GM18517 (cell line): ENCODE measurements around the gene IL17RD.

Source experiments
- ATAC-seq: cut with Tn5 transposase; IDR thresholded peaks from one replicate; pipeline ENCODE4 v1.9.1; 2021; ENCODE audit warnings: mild to moderate bottlenecking, moderate library complexity; ENCODE audit not compliant: unreplicated experiment

Gene IL17RD

DNA sequence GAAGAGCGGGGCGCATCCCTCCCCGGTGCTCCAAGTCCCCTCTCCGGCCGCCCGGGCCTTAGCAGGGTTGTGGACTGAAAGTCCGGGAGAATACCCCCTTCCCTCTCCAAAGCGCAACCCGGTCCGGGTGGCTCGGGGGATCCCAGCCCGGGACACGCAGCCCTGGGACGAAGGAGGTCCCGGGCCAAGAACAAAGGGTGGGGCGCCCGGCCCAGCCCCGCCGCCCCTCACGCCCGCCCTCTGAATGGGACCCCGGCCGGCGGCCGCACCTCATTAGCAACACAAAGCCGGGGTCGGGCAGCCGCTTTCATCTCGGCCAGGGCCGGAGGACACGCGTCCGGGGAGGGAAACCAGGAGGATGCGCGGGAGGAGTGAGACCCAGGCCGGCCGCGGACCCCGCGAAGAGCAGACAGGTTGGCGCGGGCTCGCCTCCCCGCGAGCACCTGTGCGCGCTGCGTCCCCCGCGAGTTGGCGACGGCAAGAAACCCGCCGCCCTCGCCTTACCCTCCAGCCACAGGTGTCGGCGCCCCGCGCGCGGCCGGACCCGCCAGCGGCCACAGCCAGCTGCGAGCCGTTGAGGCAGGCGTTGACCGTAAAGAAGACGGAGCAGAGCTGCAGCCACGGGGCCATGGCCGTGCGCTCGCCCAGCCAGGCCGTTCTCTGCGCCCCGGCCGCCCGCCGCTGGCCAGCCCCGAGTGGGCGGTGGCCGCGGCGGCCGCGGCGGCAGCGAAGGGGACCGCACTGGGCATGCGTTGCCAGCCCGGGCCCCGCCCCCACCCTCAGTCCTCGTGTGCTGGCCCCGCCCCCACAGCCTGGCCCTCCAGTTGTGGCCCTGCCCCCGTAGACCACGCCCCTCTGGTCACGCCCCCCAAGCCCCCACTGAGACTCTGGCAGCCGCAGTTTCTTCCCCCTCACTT, at the start of gene IL17RD:
TSS of gene IL17RD (minus strand) at position 697 of the 917 bp plus-strand sequence. CDS start at position 630, 67 bp downstream.
- no peak for ATAC-seq

DNA sequence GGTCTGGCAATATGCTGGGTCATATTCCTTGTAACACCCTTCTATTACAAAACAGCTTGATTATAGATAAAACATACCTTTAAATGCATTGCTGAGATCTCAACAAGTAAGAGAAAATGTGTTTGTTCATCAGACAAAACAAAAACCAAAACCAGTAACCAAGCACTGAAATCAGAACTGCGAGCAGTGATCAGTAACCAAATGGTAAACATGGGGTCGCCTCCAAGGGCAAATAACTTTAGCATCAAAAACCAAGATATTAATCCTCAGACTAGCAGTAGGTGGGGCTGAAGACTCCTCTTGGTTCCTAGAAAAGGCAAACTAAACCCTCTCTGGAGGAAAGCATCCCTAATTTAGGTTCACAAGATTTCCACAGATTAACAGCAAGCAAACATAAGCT, 41.3 kb upstream of the IL17RD start:
- no peak for ATAC-seq

DNA sequence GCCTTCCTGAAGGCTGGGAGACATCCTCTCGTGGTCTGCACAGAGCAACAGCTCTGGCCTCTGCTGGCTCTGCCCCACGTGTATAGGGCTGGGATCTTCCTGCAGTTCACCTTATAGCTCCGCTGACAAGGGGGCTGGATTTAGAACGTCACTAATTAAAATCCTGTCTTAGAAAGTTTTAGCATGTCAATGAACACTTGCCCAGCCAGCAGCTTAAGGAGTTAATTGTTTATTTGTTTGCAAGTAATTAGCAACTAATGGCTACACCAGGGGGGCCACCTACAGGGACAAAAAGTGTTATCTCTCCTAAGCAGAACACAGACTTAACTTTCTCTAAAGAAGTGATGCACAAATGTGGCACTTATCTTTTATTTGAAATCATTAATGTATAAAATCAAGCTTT, 34.7 kb upstream of the IL17RD start, which contains the start of gene HESX1:
TSS of gene HESX1 (minus strand) at position 84 of the 403 bp plus-strand sequence. CDS start at position 24, 60 bp downstream.
- no peak for ATAC-seq

- ATAC-seq: no peak
These were observed 29.5 kb upstream of the IL17RD start for GRCh38 chr3:57194641-57195040.

- no peak for ATAC-seq
These were observed 26.9 kb upstream of the IL17RD start for GRCh38 chr3:57192028-57192427.

DNA sequence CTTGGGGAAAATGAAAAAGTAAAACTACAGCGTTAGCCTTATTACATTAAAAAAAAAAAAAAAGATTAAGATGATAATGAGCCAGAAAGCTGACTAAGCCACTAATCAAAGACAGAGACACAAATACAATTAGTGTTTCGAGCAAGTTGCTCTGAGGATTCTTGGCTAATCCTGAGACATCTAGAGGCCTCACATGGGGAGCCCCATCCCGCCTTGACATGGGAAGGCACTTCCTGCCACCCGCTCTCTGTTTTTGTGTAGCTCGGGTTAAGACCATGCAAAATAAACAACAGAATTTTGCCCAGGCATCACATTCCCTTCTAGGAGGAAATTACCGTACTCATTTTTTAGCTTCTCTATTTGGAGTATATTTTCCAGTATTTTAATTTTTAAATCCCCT, 19.4 kb upstream of the IL17RD start:
- no peak for ATAC-seq

DNA sequence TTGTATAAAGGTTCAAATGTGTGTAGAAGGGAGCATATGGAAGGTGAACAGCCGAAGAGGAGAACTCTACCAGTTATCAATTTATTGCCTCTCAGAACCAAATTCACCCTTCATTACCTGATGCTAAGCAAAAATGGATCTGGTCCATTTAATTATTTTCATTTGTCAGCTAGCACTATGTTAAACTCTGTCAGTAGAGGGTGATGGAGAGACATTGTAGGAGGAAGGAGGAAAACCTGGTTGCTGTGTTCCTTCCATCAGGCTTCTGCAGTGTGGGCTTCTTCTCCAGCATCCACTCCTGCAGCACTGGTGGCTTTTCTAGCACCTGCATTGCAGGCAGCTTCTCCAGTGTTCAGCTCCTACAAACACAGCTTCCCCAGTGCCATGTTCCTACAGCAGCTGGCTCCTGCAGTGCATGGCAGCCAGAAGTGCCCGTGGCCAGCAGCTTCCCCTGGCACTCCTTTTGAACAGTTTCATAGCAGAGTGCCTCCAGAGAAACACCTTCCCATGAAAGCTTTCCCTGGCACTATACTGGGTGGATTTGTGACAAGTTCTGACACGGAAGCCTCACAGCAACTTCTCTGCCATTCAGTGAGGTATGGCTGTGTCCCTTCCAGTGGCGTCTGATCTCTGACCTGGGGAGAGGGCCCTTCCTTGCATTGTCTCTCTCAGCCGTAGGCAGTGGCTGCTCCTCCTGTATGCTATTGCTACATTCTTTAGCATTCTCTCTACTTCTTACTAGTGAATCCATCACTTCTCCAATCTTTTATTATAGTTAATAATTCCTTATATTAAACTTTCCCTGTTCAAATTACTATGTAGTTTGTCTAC, 14.6 kb upstream of the IL17RD start:
- no peak for ATAC-seq

GRCh38 chr3:57176045-57176444, 10.9 kb upstream of the IL17RD start:
- no peak for ATAC-seq

GRCh38 chr3:57173687-57174086, 8.5 kb upstream of the IL17RD start:
- no peak for ATAC-seq

DNA sequence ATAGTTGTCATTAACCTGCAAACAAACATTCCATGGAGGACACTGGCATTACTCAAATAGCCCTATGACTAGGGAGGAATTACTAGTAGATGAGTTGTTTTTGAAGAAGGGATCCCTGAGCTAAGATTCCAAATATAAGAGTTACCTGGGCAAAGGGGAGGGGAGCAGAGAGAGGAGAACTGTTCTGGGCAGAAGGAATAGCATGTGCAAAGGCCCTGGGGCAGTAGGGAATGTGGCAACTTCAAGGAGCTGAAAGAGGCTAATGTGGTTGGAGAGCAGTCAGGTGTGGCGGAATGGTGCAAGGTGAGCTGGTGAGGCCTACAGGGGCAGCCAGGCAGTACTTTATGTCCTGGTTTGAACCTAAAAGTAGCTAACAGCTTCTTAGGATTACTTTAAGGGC, 5.8 kb upstream of the IL17RD start:
- ATAC-seq: no peak

DNA sequence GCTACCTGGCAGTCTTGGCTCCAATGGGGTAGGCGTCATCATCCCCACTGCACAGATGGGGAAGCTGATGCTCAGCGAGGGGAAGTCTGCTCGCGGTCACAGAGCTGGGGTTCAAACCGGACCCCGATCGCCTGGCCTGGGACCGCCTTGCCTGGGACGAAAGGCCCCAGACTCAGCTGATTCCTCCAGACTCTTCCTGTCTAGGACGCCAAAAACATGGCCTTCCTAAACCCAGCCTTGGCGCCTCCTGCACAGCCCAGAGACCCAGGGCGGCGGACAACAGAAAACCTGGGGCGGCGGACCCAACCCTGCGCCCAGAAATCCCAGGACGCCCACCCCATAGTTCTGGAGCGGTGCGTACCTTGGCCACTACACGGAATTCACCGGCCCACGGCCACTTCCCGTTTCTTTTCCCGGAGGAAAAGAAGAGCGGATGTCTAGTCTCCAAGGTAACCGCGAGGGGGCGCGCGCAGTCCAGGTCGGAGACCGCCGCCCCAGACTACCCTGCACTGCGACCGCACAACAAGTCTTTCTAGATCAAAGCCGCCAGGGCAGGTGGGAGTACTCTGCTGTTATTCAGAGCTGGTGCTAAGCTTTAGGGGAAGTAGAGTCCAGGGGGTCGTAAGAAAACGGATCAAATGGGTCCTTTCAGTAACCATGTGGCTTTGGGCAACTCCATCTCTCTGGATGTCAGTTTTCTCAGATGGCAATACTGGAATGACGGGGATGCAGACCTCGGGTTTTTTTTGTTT, 4.9 kb upstream of the IL17RD start:
- ATAC-seq: no peak

- no peak for ATAC-seq
These were observed 4.0 kb upstream of the IL17RD start for GRCh38 chr3:57169108-57169507.

GRCh38 chr3:57168151-57168550, 3.0 kb upstream of the IL17RD start:
- no peak for ATAC-seq

DNA sequence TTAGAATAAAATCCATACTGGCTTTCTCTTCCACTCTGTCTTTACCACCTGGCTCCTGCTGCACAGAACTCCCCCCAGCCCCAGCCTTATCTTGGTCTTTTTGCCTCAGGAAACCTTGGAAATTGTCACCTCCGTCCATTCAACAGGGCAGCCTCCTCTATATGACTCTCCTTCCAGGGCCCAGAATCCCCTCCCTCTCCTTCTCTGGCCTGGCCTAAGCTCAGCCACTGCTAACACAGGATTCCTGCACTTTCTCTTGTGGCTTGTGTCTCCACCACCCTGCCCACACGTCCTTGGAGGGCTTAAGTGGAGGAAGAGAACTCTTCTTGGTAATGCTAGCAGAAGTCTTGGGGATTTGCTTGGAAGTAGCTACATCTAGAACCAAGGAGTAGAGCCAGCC, 1.5 kb upstream of the IL17RD start:
- no peak for ATAC-seq

DNA sequence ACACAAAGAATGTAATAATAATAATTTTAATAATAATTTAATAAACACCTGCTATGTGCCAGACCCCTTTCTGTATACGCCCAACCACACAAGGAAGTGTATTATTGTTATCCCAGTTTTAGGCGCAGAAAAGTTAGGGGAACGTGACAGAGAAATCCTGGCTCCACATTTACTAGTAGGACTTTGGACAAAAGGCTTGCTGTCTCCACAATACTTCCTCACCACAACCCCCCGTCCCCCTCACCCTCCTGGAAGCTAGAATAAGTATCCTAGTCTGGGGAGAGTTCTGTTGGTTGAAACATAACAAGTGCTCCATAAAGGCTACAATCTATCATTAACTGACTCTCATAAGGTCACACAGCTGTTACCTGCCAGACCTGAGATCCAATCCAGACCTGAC, 488 bp upstream of the IL17RD start:
- no peak for ATAC-seq

- ATAC-seq: no peak
These were observed 916 bp downstream of the IL17RD start for GRCh38 chr3:57164217-57164656.

- ATAC-seq: no peak
These were observed 1.4 kb downstream of the IL17RD start for GRCh38 chr3:57163751-57164150.

DNA sequence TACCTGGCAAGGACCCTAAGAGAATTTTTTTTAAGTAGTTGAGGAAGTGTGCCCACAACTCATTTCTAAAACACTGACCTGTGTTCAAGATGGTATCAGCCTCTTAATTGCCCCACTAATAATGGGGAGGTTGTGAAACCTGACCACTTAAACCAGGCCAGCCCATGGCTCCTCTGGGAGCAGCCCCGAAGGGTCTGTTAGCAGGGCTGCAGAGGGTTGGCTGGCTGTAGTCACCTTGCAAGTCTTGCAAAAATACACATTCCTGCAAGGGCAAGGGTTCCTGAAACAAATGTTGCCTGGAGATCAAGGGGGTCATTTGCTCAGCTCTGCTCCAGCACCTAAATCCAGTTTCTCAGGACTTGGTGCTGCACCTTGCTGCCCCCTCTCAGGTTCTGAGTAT, 3.2 kb downstream of the IL17RD start:
- no peak for ATAC-seq

- no peak for ATAC-seq
These were observed 4.2 kb downstream of the IL17RD start for GRCh38 chr3:57160765-57161538.

DNA sequence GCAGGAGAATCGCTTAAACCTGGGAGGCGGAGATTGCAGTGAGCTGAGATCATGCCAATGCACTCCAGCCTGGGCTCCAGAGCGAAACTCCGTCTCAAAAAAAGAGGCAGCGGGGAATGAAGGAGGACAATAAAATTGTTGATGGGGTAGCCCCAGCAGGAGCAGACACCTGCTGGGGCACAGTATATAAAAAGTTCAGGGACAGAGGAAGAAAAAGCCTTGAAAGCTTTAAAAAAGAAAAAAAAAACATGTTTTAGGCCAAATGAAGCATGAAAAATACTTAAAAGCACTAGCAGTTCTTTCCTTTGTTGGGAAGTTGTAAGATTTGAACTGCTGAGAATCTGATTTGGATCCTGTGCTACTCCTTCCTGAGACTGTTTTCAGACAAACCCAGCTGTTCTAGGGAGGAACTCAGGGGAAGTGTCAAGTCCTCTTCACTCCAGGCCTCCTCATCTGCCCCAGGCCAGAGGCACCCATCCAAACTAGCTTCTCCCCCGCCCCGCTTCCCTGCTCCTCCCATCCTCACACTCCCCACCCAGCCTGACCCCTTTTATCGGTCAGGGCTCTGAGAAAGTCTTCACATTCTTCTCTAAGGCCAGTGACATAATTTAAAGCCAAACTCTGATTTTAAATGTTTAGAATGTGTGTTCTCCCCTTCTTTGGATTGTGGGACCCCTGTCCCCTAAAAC, 4.9 kb downstream of the IL17RD start:
- no peak for ATAC-seq
